ENCODE results near the gene ROPN1B.
"Not testable (repeated sequence)": the region's sequence is repeated elsewhere in the genome, so short reads cannot be mapped to it uniquely, and the experiment has no call there.

ROPN1B gene

DNA sequence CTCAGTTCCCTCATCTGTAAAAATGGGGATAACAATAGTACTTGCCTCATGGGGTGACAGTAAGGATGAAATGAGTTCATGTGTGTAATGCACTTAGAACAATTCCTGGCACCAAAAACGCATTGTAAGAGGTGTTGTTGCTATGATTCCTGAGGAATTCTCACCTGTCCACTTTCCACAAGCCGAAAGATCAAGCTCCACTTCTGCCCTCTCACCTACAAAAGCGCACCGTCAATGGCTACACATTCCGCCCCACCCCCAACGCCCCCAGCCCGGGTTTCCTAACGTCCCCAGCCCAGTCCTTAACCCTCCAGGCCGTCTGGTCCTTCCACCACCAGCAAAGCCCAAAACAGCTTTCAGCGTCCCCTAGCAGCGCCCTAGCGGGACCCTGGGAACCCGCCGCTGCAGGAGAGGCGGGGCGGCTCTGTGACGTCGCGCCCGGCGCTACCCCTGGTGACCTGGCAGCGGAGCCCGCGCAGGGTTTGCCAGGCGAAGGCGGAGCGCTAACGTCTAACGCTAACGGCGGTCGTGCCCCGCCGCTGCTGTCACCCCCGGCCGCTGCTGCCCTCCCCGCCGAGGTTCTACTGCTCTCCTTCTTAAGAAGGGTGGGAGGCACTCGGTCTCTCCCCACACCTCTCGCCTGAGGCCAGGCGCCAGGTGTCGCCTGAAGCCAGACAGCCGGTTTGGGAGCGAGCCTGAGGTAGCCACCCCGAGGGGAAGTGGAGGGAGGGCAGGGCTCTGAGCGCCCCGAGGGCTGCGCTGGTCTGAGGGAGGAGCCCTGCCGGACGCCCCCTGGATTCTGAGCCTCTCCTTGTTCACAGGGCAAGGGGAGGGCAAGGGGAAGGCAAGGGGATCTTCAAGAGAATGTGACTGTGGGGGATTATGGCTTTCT lies at the start of gene ROPN1B:
Gene ROPN1B (plus strand): TSS at position 478 of the 892 bp plus-strand sequence. CDS start 2,877 bp downstream, outside the sequence.
- not testable (repeated sequence) for DNase-seq

DNA sequence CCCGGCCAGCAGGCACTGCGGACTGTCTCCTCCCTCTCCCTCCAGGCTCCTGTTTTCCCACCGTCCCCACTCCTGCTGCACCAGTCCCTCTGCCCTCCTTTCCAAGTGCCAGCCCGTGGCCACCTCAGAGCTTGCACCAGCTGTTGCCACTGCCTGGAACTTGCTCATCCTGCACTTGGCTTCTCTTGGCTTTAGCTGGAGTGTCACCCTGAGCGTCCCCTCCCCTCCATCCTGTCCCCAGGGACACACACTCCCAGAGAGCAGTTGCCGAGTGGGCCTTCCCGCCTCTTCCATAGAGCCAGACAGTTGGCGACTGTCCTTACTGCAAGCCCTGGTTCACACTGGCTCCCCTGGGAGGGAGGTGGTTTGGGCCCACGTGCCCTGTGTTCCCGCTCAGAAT lies 48.8 kb upstream of the ROPN1B start:
- not testable (repeated sequence) for DNase-seq

DNA sequence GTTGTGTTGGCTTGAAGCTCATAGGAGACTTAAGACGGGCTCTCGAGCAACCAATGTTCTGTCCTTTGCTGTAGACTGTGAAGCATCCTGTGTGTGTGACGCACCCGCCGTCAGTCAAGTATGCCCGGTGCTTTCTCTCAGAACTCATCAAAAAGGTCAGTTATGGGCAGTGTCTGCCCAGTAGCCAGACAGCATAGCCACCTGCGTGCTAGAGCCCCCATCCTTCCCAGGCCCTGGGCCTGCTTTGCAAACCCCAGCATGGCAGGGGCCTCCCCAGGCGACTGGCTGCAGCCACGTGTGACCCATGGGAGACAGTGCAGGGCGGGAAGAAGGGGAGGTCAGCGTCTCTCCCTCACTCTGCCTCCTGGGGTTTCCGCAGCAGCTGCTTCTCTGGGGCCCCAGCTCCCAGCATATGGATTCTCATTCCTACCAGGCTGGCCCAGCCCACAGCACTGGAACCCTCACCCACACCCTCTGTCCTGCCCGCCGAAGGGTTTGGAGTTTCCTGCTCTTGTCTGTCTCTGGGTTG lies 48.2 kb upstream of the ROPN1B start:
- not testable (repeated sequence) for DNase-seq

DNA sequence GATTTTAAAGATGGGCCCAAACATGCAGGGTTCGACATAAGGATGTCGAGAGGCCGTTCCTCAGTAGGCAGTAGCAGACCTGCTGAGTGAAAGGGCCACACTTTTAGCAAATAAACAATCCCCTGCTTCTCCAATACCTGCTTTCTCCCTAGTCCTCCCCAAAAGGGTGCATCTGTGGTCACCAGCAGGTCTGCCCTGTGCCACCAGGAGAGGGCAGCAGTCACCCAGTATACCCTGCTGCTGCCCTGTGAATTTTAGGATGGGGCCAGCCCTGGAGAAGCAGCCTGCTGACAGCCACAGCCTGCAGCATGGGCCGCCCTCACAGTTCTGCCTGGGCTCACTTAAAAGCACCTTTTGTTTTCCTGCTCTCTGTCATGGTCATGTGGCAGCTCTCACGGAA lies 47.3 kb upstream of the ROPN1B start:
- peak in 1 of 2 donors; percentile 8 for DNase-seq

DNA sequence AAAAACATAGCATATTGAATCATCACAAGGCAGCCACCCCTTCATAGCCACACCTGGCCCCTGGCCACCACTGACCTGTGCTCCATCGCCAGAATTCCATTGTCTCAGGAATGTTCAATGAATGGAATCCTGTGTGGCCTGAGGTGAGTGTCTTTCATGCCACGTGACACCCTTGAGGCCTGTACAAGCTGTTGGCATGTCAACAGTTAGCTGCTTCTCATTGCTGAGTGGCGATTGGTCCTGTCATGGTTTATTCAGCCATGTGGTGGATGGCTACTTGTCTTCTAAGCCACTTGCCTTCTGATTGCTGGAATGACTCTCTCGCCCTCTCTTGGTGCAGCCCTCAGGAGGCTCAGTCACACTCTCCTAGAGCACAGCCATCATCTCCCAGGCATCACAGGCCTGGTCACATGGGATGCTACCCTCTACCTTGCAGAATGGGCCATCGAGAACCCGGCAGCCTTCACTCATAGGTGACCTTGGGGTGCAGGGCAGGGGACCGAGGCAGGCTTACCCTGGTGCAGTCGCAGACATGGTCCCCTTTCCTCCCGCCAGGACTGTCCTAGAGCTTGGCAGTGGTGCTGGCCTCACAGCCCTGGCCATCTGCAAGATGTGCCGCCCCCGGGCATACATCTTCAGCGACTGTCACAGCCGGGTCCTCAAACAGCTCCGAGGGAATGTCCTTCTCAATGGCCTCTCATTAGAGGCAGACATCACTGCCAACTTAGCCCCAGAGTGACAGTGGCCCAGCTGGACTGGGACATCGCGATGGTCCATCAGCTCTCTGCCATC lies 45.5 kb upstream of the ROPN1B start:
- not testable (repeated sequence) for DNase-seq

DNA sequence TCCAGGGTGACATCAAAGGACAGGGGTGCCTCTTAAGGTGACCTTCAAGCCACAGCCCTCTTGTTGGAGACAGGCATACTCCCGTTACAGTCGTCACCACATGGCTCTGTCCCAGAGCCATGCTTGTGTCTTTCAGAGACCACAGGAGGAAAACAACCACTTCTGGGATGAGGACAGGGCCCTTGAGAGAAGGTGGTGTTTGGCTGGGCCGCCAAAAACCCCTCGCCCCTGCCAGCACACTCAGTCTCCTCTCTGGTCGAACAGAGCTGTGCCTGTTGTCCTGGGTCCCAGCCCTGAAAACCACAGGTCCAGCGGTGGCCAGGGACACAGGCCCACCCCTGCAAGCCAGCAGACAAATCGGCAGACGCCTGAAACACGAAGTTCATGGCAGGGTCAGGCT lies 44.7 kb upstream of the ROPN1B start:
- not testable (repeated sequence) for DNase-seq

DNA sequence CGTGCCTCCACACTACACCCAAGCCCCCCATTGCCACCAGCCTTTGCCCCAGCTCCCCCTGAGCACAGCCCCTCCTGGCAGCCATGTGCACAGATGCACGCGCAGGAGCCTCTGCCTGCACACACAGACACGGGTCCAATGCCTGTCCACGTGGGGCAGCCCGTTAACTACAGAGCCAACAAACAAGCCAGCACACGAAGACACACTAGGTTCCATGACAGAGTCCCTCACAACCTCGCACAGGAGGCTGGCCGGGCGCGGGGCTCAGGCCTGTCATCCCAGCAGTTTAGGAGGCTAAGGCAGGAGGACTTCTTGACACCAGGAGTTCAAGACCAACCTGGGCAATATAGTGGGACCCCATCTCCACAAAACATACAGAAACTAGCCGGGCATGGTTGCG lies 43.3 kb upstream of the ROPN1B start:
- DNase-seq, result not testable (repeated sequence)

DNA sequence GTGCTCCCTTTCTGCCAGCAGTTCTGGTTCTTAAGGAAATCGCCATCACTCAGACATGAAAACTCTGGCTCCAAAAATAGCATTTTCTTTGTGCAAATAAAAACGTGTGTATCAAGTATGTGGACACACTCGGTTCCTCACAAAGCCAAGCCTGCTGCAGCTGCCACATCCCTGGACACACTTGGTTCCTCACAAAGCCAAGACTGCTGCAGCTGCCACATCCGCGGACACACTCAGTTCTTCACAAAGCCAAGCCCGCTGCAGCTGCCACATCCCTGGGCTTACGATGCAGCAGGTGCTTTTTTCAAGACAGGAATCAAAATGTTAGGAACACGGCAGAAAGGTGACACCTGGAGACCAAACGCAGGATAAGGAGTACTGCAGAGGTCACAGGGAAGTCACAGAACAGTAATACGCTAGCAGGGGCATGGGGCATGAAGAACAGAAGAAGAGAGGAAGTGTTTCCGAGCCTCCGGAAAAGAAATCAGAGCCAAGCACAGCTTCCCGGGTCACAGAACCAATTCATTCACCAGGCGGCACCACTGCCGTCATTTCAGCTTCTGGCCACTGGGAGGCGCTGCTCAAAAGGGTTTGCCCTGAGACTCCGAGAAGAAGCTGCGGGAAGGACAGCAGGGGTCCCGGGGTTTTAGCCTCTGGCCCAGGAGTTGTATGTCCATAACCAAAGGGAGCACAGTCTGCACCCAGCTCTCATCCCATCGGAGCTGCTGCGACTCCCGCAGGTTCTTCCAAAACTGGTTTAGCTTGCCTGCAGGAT lies 40.0 kb upstream of the ROPN1B start:
- DNase-seq, result peak in 1 of 2 donors; percentile 32

DNA sequence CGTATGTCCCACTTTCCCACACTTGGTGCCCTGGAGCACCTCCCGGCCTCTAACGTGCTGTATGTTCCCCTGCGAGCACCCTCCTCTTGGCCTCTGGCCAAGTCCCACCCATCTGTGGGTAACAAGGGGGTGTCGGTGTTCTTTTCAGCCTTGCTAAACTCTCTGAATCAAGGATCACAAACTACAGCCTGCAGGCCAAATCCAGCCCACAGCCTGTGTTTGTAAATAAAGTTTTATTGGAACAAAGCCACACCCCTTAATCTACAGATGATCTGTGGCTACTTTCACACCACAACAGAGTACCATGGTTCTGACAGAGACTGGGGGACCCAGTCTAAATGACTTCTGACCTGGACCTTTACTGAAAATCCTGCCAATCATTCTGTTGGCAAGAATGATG lies 39.2 kb upstream of the ROPN1B start:
- not testable (repeated sequence) for DNase-seq

DNA sequence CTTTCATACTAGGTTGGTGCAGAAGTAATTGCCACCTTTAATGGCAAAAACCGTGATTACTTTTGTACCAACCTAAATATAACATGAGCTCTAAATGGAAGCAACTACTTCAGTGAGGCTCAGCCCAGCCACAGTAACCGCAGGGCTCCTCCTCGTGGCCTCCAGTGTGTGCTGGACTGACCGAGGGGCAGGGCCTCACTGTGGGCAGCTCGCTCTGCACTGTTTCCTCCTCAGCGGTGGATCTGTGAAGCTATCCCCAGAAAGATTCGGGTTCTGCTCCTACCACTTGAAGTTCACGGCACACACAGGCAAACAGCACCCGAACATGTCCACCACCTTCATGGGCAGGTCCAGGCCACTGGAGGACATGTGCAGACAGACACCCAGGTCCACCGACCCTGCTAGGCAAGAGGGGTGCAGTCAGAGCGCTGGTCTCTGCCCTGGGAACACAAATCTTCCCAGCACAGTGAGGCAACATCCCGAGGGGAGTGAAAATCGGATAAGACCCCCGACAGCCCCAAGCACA lies 37.6 kb upstream of the ROPN1B start:
- not testable (repeated sequence) for DNase-seq

DNA sequence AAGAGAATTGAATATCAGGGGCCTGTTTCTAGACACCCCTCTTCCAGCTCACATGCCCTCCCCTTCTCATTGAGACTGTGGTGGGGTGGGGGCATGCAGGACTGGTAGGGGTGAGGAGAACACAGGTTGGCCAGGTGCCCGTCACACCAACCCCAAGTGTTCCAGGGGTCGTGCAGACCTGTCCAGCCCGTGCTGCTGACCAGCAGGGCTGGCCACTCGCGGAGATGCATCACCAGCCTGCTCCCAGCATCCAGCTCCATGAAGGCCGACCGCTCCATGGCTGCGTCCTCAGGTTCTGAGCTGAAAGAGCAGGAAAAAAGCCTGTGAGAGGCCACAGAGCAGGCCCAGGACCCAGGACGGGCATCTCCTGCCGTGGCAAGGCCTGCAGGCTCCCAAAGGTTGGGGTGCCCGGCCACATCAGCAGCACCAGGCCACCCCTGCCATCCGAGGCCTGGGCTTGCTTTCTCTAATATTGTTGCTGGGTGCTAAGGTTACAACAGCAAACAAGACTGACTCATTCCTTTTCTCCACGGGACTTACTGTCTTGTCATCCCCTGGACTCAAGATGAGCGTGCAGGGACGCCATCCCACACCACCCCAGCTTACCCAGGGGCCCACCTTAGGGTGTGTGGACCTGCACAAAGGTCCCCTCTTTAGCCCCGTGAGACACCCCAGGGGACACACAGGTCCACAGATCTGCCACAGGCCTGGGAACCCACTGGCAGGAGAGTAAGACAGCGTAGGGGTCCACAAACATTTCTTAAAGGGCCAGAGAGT lies 35.4 kb upstream of the ROPN1B start:
- not testable (repeated sequence) for DNase-seq

DNA sequence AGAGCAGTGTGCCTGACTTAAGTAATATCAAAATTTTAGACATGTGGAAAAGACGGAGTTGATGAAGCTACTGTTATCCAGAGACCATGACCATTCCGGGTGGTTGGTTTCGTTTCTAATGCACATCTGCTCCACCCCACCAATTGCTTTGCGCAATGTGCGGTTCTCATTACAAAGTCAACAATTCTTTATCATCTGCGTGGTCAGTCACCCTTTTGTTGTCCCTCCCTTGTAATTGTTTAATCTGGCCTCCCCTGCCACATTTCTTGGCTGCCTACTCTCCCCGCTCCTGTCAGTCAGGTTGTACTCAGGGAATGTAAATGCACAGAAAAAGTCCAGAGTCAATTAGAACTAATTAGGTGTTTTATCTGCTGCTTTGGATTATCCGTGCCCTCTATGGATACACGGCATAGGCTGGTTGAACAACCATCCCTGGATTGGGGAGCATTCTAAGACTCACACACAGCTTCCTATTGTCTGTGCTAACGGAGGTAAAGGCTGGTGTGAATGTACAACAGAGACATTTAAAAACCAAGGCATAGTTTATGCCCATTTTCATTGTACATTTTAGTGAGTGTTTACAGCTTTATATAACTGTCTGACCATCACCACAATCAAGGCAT lies 33.6 kb upstream of the ROPN1B start:
- DNase-seq, result not testable (repeated sequence)

DNA sequence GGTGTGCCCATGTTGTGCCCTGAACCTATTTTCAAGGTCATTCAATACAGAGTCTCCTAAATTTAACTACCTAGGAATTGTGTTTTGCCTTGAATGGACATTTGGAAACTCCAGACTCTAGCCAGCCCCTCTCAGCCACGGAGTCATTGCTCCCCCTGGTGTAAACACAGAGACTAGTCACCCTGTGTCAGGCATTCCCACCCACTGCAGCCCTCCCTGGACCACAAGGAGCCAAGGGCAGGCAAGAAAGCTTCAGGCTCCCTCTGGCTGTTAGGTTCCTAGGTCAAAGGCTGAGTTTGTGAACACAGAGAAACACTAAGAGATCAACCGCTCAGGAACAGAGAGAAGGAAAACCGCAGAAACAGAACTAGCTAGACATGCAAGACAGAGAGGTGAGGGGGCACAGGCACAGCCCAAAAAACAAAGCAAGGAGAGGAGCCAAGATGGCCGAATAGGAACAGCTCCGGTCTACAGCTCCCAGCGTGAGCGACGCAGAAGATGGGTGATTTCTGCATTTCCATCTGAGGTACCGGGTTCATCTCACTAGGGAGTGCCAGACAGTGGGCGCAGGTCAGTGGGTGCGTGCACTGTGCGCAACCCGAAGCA lies 32.7 kb upstream of the ROPN1B start:
- not testable (repeated sequence) for DNase-seq

DNA sequence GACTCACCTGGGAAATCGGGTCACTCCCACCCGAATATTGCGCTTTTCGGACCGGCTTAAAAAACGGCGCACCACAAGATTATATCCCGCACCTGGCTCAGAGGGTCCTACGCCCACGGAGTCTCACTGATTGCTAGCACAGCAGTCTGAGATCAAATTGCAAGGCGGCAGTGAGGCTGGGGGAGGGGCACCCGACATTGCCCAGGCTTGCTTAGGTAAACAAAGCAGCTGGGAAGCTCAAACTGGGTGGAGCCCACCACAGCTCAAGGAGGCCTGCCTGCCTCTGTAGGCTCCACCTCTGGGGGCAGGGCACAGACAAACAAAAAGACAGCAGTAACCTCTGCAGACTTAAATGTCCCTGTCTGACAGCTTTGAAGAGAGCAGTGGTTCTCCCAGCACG lies 32.1 kb upstream of the ROPN1B start:
- not testable (repeated sequence) for DNase-seq

DNA sequence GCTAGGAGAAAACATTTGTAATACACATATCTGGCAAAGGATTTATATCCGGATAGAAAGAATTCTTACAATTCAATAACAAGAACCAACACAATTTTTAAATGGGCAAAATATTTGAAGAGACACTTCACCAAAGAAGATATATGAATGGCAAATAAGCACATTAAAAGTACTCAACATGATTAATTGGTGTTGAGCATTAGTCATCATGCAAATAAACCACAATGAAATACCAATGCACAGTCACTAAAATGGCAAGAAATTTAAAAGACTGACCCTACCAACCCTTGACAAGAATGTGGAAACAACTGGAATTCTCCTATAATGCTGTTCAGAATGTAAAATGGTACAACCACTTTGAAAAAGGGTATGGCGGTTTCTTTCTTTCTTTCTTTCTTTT lies 21.2 kb upstream of the ROPN1B start:
- not testable (repeated sequence) for DNase-seq

DNA sequence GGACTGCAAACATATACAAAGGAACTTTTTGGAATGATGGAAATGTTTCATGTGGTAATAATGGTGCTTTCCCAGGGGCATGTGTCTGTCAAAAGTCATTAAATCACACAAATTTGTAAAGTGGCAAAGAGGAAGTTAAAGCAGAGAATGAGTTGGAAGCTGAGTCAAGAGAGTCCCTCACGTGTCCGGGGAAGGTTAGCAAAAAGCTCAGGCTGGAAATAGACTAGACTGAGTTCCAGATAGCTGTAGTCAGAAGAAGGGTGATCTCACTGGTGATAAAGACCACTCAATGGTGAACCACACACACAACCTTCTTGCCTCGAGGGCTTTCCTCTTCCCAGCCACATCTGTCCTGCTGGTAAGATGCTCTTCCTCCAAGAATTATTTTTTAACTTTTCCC lies 20.1 kb upstream of the ROPN1B start:
- DNase-seq, result not testable (repeated sequence)

DNA sequence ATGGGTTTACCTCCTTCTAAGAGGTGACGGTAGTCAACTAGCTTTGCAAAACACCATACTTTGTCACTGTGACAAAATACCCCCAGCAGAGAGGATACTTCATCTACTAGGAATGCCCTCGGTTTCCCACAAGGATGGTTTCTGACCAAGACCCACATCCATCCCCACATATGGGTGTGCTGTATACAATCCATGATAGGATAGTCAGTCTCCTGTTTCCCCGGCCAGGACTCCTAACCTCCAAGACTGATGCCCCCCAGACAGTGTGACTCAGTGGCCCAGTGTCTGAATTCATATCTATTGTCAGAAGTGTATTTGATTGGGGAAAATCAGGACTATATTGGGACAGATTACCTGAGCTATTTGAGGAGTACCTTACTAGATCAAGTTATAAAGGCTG lies 17.8 kb upstream of the ROPN1B start:
- not testable (repeated sequence) for DNase-seq

DNA sequence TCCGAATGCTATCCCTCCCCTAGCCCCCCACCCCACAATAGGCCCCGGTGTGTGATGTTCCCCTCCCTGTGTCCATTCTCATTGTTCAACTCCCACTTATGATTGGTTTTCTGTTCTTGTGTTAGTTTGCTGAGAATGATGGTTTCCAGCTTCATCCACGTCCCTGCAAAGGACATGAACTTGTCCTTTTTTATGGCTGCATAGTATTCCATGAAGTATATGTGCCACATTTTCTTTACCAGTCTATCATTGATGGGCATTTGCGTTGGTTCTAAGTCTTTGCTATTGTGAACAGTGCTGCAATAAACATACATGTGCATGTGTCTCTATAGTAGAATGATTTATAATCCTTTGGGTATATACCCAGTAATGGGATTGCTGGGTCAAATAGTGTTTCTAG lies 12.0 kb upstream of the ROPN1B start:
- DNase-seq, result not testable (repeated sequence)

DNA sequence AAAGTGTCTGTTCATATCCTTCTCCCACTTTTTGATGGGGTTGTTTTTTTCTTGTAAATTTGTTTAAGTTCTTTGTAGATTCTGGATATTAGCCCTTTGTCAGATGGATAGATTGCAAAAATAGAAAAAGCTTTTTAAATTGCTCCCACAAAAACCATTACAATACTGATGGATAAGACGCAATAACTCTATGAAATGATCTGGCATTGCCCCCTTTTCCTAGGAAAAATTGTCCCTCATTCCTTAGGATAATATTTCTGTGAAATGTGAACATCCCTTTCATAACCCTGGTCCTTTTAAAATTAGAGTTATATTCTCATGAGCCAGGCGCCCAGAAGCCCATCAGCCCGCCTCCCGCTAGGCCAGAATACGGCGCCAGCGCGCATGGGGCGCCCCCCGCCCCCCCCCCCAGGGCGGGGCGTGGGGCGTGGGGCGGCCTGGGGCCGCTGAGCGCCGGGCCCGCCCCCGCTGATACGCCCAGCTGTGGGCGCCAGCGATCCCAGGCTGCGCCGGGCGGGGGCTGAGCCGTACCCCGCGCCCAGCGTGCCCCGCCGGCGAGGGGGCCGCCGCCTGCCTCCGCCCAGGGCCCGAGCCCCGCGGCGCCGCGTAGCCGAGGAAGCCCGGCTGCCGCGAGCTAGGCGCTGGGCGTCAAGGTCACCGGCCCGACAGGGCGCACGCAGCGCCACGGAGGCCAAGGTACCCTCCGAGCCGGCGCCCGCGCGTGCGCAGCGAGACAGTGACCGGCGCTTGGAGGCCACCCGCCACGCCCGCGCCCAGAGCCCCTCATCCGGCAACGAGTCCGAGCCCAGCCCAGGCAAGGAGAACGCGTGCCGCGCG lies 11.1 kb upstream of the ROPN1B start:
- no peak for DNase-seq

Measured in hippocampal formation (tissue), 2 donors.